ENCODE measurements around the gene FAM83C. TPM values are rescaled to one million over a fixed set of nuclear protein-coding genes. Genes with fewer than 3 reads are reported as not detected.

FAM83C gene
- total and polyA plus RNA-seq, 2 donors (not counting 1 experiment from before 2014, with no cell fraction given), result 0.02 TPM; not detected in 1

GRCh38 chr20:35283441-35284266, 8.6 kb downstream of the FAM83C start:
- peak overlapping the region; percentile 84 for H3K27ac ChIP-seq (ENCODE audit: insufficient read depth, low read length)
- no peaks in the 10 kb centered on the region for H3K27me3 ChIP-seq (ENCODE audit: control insufficient read depth, insufficient read depth, low read length)
- no peak for DNase-seq (ENCODE audit: low read depth in 2 of 2)
- H3K9ac ChIP-seq (ENCODE audit: insufficient read depth, low read length), result peak overlapping the region; percentile 80
- peaks cover 7% of the 10 kb centered on the region for H3K4me1 ChIP-seq (ENCODE audit: control insufficient read depth, extremely low read depth, insufficient read depth, low read length)
- no peak overlapping the region for H2AFZ ChIP-seq (ENCODE audit: low read length)
- no peaks in the 10 kb centered on the region for H4K20me1 ChIP-seq (ENCODE audit: control insufficient read depth, extremely low read depth, insufficient read depth, low read length)
- TF ChIP-seq CTCF (conservative IDR thresholded peaks at IDR 0.05 in 1 of 2, IDR thresholded peaks at IDR 0.05 in 1 of 2; ENCODE audit: low read depth in 1 of 2, low read length in 2 of 2) (no peak), EZH2 (IDR thresholded peaks at IDR 0.05; ENCODE audit: low read length, missing control alignments) (no peak)
- H3K36me3 ChIP-seq (ENCODE audit: control insufficient read depth, insufficient read depth, low read length), result peaks cover 20% of the 10 kb centered on the region
- peak overlapping the region; percentile 97 for H3K4me2 ChIP-seq (ENCODE audit: extremely low read depth, insufficient read depth, low read length)
- H3K79me2 ChIP-seq (ENCODE audit: control insufficient read depth, insufficient read depth, low read length), result peaks cover 37% of the 10 kb centered on the region
- H3K4me3 ChIP-seq (replicated peaks in 1 of 4; ENCODE audit: control extremely low read depth in 1 of 4, insufficient read depth in 1 of 4, low read depth in 3 of 4, low read length in 4 of 4), result peak overlapping the region; percentile 82 to 92 (median 90)
- H3K9me3 ChIP-seq (ENCODE audit: control insufficient read depth, insufficient read depth, low read depth, low read length), result no peaks in the 10 kb centered on the region

GRCh38 chr20:35281506-35282101, 10.6 kb downstream of the FAM83C start:
- TF ChIP-seq EZH2 (IDR thresholded peaks at IDR 0.05; ENCODE audit: low read length, missing control alignments), result no peak
- TF ChIP-seq CTCF (conservative IDR thresholded peaks at IDR 0.05 in 1 of 2, IDR thresholded peaks at IDR 0.05 in 1 of 2; ENCODE audit: low read depth in 1 of 2, low read length in 2 of 2), result no peak
- H3K79me2 ChIP-seq (ENCODE audit: control insufficient read depth, insufficient read depth, low read length), result peaks cover 46% of the 10 kb centered on the region
- H3K9me3 ChIP-seq (ENCODE audit: control insufficient read depth, insufficient read depth, low read depth, low read length), result no peaks in the 10 kb centered on the region
- no peak for DNase-seq (ENCODE audit: low read depth in 2 of 2)
- peaks cover 25% of the 10 kb centered on the region for H3K36me3 ChIP-seq (ENCODE audit: control insufficient read depth, insufficient read depth, low read length)
- H3K27ac ChIP-seq (ENCODE audit: insufficient read depth, low read length), result no peak overlapping the region
- peaks cover 8% of the 10 kb centered on the region for H3K4me1 ChIP-seq (ENCODE audit: control insufficient read depth, extremely low read depth, insufficient read depth, low read length)
- no peak overlapping the region for H2AFZ ChIP-seq (ENCODE audit: low read length)
- H4K20me1 ChIP-seq (ENCODE audit: control insufficient read depth, extremely low read depth, insufficient read depth, low read length), result no peaks in the 10 kb centered on the region
- no peak overlapping the region for H3K9ac ChIP-seq (ENCODE audit: insufficient read depth, low read length)
- H3K4me3 ChIP-seq (replicated peaks in 1 of 4; ENCODE audit: control extremely low read depth in 1 of 4, insufficient read depth in 1 of 4, low read depth in 3 of 4, low read length in 4 of 4), result no peak overlapping the region
- no peak overlapping the region for H3K4me2 ChIP-seq (ENCODE audit: extremely low read depth, insufficient read depth, low read length)
- H3K27me3 ChIP-seq (ENCODE audit: control insufficient read depth, insufficient read depth, low read length), result no peaks in the 10 kb centered on the region

GRCh38 chr20:35280523-35280922, 11.7 kb downstream of the FAM83C start:
- H4K20me1 ChIP-seq (ENCODE audit: control insufficient read depth, extremely low read depth, insufficient read depth, low read length), result no peaks in the 10 kb centered on the region
- TF ChIP-seq CTCF (conservative IDR thresholded peaks at IDR 0.05 in 1 of 2, IDR thresholded peaks at IDR 0.05 in 1 of 2; ENCODE audit: low read depth in 1 of 2, low read length in 2 of 2) (no peak), EZH2 (IDR thresholded peaks at IDR 0.05; ENCODE audit: low read length, missing control alignments) (no peak)
- no peaks in the 10 kb centered on the region for H3K27me3 ChIP-seq (ENCODE audit: control insufficient read depth, insufficient read depth, low read length)
- H3K9ac ChIP-seq (ENCODE audit: insufficient read depth, low read length), result no peak overlapping the region
- H3K36me3 ChIP-seq (ENCODE audit: control insufficient read depth, insufficient read depth, low read length), result peaks cover 28% of the 10 kb centered on the region
- peaks cover 55% of the 10 kb centered on the region for H3K79me2 ChIP-seq (ENCODE audit: control insufficient read depth, insufficient read depth, low read length)
- H3K4me3 ChIP-seq (replicated peaks in 1 of 4; ENCODE audit: control extremely low read depth in 1 of 4, insufficient read depth in 1 of 4, low read depth in 3 of 4, low read length in 4 of 4), result no peak overlapping the region
- no peak overlapping the region for H3K27ac ChIP-seq (ENCODE audit: insufficient read depth, low read length)
- peaks cover 11% of the 10 kb centered on the region for H3K4me1 ChIP-seq (ENCODE audit: control insufficient read depth, extremely low read depth, insufficient read depth, low read length)
- H3K4me2 ChIP-seq (ENCODE audit: extremely low read depth, insufficient read depth, low read length), result no peak overlapping the region
- no peak for DNase-seq (ENCODE audit: low read depth in 2 of 2)
- H3K9me3 ChIP-seq (ENCODE audit: control insufficient read depth, insufficient read depth, low read depth, low read length), result no peaks in the 10 kb centered on the region
- H2AFZ ChIP-seq (ENCODE audit: low read length), result no peak overlapping the region

All from fibroblast of lung (primary cell).